CD4-positive, alpha-beta T cell treated with Interleukin-15 for 1 hour (primary cell): Measurements from ENCODE around the gene SPPL2C.

Source experiments
- DNase-seq: peaks from one replicate; pipeline ENCODE4 v3.0.0-alpha.2; 2020

SPPL2C gene, protein sequence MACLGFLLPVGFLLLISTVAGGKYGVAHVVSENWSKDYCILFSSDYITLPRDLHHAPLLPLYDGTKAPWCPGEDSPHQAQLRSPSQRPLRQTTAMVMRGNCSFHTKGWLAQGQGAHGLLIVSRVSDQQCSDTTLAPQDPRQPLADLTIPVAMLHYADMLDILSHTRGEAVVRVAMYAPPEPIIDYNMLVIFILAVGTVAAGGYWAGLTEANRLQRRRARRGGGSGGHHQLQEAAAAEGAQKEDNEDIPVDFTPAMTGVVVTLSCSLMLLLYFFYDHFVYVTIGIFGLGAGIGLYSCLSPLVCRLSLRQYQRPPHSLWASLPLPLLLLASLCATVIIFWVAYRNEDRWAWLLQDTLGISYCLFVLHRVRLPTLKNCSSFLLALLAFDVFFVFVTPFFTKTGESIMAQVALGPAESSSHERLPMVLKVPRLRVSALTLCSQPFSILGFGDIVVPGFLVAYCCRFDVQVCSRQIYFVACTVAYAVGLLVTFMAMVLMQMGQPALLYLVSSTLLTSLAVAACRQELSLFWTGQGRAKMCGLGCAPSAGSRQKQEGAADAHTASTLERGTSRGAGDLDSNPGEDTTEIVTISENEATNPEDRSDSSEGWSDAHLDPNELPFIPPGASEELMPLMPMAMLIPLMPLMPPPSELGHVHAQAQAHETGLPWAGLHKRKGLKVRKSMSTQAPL

DNA sequence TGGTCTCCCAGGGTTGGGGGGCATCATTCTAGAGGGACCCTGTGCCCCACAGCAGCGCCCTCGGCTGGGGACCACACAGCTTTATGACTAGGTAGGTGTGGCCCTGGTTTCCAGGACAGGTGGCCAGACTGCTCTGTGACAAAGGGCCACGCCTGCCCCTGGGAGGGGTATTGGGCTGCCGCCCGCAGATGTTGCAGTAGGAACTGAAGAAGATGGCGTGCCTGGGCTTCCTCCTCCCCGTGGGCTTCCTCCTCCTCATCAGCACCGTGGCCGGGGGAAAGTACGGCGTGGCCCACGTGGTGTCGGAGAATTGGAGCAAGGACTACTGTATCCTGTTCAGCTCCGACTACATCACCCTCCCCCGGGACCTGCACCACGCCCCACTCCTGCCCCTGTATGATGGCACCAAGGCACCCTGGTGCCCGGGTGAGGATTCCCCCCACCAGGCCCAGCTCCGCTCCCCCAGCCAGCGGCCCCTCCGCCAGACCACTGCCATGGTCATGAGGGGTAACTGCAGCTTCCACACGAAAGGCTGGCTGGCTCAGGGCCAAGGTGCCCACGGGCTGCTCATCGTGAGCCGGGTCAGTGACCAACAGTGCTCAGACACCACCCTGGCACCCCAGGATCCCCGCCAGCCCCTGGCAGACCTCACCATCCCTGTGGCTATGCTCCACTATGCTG is at the start of gene SPPL2C:
Gene SPPL2C, plus strand, starts transcription at position 187 of the 681 bp plus-strand sequence. Its CDS starts 26 bp downstream, at position 213.
- DNase-seq = no peak

DNA sequence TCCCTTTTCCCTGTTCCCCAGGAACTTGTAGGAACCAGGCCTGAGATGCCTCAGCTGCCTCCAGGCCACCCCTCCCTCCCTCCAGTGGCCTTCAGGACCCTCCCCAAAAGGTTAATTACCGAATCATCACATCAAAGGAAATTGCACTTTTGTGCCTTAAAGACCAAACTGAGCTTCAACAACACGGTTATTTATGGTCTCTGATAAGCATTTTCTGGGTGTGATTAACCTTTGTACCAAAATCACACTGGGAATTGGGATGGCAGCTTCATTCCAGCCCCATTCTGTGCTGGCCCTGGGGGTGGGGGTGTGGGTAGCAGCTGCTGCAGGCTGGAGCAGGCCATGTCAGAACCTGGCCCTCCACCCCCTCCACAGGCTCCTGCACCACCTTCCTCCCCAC is 43.9 kb upstream of the SPPL2C start:
- no peak for DNase-seq

GRCh38 chr17:45801421-45801820 is 43.3 kb upstream of the SPPL2C start:
- no peak for DNase-seq

DNA sequence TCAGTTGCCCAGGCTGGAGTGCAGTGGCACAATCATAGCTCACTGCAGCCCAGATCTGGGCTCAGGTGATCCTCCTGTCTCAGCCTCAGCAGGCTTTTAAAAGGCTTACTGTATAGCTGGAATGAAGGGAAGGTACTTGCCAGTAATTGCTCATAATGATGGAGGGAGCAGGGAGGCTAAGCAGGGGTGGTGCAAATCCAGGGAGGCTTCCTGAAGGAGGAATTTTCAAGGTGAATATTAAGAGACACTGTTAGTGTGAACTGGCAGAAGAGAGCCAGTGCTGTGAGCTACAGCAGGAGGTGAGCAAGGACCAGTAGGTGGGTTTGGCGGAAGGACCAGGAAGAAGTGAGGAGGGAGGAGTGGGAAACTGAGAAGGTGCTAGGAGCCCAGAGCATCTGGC is 35.8 kb upstream of the SPPL2C start:
- DNase-seq = no peak

DNA sequence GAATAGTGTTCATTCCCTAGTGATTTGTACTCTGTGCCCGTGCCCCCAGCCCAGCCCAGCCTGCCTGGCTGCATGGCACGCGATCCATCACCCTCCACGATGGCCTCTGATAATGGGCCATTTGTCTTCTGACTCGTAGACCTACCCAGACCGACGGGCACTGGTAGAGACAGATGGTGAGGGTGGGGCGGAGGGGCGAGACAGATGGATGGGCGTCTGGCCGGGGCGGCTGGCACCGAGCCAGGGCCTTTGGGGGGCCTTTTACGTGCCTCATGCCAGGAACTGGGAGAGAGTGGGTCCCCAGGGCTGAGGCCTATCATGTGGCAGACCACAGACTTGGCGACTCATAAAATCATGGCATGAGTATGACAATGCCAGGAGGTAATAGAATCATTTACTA is 35.2 kb upstream of the SPPL2C start:
- DNase-seq = no peak

- no peak for DNase-seq
These were observed 32.6 kb upstream of the SPPL2C start for GRCh38 chr17:45812102-45812501.

GRCh38 chr17:45813048-45813725 is 31.5 kb upstream of the SPPL2C start:
- no peak for DNase-seq

- no peak for DNase-seq
These were observed 29.8 kb upstream of the SPPL2C start for GRCh38 chr17:45814622-45815606.

DNA sequence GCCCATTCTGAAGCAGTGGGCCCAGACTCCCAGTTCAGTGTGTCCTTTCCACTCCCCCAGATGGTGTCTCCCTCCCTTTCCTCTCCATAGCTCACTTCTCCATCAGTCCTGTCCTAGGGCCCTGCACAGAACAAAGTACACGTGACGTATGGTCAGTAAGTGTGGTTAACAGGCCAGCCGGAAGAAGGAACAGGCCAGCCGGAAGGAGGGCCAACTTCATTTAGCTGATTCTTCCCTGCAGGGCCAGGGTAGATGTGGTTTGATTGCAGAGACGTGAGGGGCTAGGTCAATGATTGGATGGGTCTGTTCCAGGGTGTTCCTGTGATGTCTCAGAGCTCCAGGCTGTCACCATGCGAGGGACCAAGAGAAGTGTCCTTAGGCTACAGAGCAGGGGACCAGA is 28.9 kb upstream of the SPPL2C start:
- no peak for DNase-seq

- DNase-seq = no peak
These were observed 26.6 kb upstream of the SPPL2C start for GRCh38 chr17:45818041-45818440.

- no peak for DNase-seq
These were observed 26.0 kb upstream of the SPPL2C start for GRCh38 chr17:45818699-45819098.

GRCh38 chr17:45819632-45820031 is 25.0 kb upstream of the SPPL2C start:
- no peak for DNase-seq

GRCh38 chr17:45820052-45820780 is 24.5 kb upstream of the SPPL2C start:
- no peak for DNase-seq

DNA sequence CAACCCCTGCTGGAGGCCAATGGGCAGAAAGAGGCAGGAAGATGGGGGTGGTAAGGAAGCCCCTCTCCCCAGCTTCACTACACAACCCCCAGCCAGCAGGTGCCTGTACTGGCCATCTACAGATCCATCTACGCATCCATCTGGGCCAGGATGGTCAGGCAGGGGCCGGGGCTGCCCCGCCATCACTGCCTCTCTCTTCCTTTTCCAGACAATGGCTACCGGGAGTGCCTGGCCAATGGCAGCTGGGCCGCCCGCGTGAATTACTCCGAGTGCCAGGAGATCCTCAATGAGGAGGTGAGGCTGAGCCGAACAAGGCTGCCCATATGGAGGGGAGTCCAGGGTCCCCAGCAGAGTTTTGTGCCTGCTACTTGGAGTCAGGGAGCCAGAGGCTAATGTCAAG is 23.5 kb upstream of the SPPL2C start:
- DNase-seq = no peak

DNA sequence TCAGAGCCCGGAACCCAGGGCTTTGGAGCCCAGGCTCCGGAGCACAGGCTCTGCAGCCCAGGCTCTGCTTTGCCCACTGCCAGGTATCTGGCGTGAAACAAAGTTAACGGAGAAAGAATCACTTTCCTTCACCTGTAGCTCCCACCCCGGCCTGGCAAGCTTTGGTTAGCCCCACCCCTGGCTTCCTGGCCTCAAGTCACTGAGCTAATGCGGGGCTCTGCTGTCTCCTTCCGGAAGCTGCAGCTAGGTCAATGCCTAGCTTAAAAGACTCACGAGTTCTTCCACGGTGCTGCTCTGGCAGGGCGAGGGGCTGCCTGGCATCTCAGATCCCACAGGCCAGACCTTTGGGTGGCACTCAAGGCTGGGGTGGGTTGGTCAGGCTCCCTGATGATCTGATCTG is 21.1 kb upstream of the SPPL2C start:
- DNase-seq = no peak

- DNase-seq = no peak
These were observed 20.2 kb upstream of the SPPL2C start for GRCh38 chr17:45824475-45824874.

DNA sequence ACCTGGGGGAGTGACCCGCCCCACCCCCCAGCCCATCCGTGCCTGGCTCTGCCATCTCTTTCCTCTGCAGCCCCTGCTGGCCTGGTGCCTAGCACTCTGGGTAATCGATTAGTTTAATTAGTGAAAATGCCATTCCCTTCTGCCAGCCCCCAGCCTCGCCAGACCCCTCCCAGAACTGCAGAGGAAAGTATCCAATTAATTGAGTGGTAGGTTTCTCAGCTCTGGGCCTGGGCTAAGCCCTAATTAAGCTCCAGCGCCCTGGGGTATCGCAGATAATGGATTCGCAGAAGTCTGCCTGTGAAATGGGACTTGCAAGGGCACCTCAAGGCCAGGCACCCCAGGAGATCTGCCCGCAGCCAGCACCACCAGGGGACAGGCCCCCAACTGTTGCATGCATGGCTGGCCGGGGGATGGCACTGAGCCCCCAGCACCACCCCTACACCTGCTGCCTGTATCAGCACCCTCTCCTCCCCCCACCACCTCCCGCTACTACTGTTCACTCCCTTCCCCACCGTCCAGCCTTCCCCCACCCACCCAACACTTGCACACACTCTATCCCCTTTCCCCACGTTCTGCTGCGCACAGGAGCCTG is 19.7 kb upstream of the SPPL2C start:
- no peak for DNase-seq

- no peak for DNase-seq
These were observed 18.9 kb upstream of the SPPL2C start for GRCh38 chr17:45825792-45826191.

- no peak for DNase-seq
These were observed 17.6 kb upstream of the SPPL2C start for GRCh38 chr17:45826919-45827588.

DNA sequence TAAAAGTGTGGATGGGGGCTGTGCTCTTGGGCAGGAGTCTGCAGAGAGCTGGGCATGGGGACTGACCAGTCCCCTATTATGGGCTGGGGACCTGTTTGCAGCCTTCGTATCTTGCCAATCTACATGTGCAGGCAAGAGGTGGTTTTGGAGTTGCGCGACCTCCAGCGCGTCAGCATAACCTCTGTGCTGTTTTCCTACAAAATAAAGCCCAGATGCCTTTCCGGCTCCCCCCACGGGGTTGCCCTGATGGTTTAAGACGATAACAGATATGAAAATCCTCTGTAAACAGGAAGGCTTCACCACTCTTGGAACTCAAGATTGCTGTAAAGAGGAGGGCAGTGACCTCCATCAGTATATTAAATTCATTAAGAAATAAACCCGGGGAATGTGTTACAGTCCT is 16.5 kb upstream of the SPPL2C start:
- no peak for DNase-seq
